Glutamatergic neuron (in vitro differentiated cells): ENCODE measurements around the gene P2RY1. TPM values are rescaled to one million over a fixed set of nuclear protein-coding genes. Genes with fewer than 3 reads are reported as not detected.

Source experiments
- DNase-seq: peaks from one replicate; pipeline ENCODE4 v3.0.0; 2022
- H3K27ac Mint-ChIP-seq: one replicate; pipeline ENCODE4 v1.8.0; 2020; ENCODE audit warnings: mild to moderate bottlenecking, mixed read lengths, inconsistent platforms; ENCODE audit not compliant: unreplicated experiment
- H3K27me3 Mint-ChIP-seq: one replicate; pipeline ENCODE4 v1.8.0; 2020; ENCODE audit warnings: mild to moderate bottlenecking, moderate library complexity, mixed read lengths, inconsistent platforms; ENCODE audit not compliant: unreplicated experiment
- H3K36me3 Mint-ChIP-seq: one replicate; pipeline ENCODE4 v1.8.0; 2020; ENCODE audit warnings: mild to moderate bottlenecking, mixed read lengths, inconsistent platforms; ENCODE audit not compliant: unreplicated experiment
- H3K4me1 Mint-ChIP-seq: one replicate; pipeline ENCODE4 v1.8.0; 2020; ENCODE audit warnings: mild to moderate bottlenecking, low read depth, mixed read lengths, inconsistent platforms; ENCODE audit not compliant: unreplicated experiment
- H3K4me3 Mint-ChIP-seq: one replicate; pipeline ENCODE4 v1.8.0; 2020; ENCODE audit warnings: mild to moderate bottlenecking, mixed read lengths, inconsistent platforms; ENCODE audit not compliant: unreplicated experiment
- H3K9me3 Mint-ChIP-seq: one replicate; pipeline ENCODE4 v1.8.0; 2020; ENCODE audit warnings: mild to moderate bottlenecking, moderate library complexity, mixed read lengths, inconsistent platforms; ENCODE audit not compliant: unreplicated experiment
- CTCF ChIP-seq: fragments of 200-600 bp; sonication (generic); IDR thresholded peaks from one replicate; pipeline ENCODE4 v1.5.0; 2021; ENCODE audit not compliant: partially characterized antibody, unreplicated experiment
- total RNA-seq: library from RNA; stranded (reverse); fragmentation: NEBNext Ultra II Directional; extraction: Animal tissue kit (Norgen Biotek cat#: 25700); gene quantifications from one replicate; pipeline ENCODE4 v1.2.1, GENCODE V29; 2021; ENCODE audit not compliant: unreplicated experiment

Gene P2RY1
- total RNA-seq, 1 donor from 2014 or later: 0.51 TPM

DNA sequence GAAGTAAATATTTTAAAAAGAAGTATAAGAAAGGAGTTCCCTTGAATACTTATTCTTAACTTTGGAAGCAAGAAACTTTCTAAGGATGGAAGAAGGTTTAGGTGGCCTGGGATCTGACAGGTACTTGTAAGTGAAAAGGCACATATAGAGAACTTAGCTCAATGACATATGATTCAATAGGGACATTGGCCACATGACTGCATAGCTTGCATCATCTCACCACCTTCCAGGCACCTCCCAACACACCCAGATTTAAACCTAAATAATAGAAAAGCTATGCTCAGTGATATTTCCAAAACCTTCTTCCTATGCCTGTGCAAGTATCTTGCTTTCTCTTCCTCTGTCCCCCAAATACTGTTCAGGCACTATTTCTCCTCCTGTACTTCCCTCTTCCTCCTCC, 4.7 kb upstream of the P2RY1 start:
- Mint-ChIP-seq H3K27ac (no peak overlapping the region), H3K9me3 (peaks cover 3% of the 10 kb centered on the region), H3K4me3 (no peak overlapping the region)

DNA sequence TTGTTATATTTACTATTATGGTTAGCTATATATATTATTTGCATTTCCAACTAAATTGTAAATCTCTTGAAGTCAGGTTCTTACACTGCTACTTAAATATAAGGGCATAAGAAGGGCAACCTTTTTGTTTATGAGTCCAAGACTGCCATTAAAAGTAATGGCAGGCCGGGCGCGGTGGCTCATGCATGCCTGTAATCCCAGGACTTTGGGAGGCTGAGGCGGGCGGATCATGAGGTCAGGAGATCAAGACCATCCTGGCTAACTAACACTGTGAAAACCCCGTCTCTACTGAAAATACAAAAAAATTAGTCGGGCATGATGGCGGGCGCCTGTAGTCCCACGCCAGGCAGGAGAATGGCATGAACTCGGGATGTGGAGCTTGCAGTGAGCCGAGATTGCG, 2.9 kb upstream of the P2RY1 start:
- no peak overlapping the region for H3K4me3 Mint-ChIP-seq
- H3K9me3 Mint-ChIP-seq: peaks cover 3% of the 10 kb centered on the region
- peaks cover 7% of the 10 kb centered on the region for H3K4me1 Mint-ChIP-seq
- DNase-seq: no peak
- no peak for TF ChIP-seq CTCF
- no peaks in the 10 kb centered on the region for H3K36me3 Mint-ChIP-seq
- no peak overlapping the region for H3K27ac Mint-ChIP-seq
- peaks cover 6% of the 10 kb centered on the region for H3K27me3 Mint-ChIP-seq

More for the DNA sequence above, 4.7 kb upstream of the P2RY1 start:
- no peak for DNase-seq
- Mint-ChIP-seq H3K27me3 (no peaks in the 10 kb centered on the region), H3K4me1 (peaks cover 4% of the 10 kb centered on the region), H3K36me3 (no peaks in the 10 kb centered on the region)
- TF ChIP-seq CTCF: no peak

- peaks cover 6% of the 10 kb centered on the region for H3K27me3 Mint-ChIP-seq
- H3K9me3 Mint-ChIP-seq: peaks cover 3% of the 10 kb centered on the region
- no peaks in the 10 kb centered on the region for H3K36me3 Mint-ChIP-seq
- no peak for DNase-seq
- no peak overlapping the region for H3K4me3 Mint-ChIP-seq
- H3K27ac Mint-ChIP-seq: no peak overlapping the region
- TF ChIP-seq CTCF: no peak
- H3K4me1 Mint-ChIP-seq: peaks cover 7% of the 10 kb centered on the region
These were observed 1.8 kb upstream of the P2RY1 start for GRCh38 chr3:152833089-152833488.

DNA sequence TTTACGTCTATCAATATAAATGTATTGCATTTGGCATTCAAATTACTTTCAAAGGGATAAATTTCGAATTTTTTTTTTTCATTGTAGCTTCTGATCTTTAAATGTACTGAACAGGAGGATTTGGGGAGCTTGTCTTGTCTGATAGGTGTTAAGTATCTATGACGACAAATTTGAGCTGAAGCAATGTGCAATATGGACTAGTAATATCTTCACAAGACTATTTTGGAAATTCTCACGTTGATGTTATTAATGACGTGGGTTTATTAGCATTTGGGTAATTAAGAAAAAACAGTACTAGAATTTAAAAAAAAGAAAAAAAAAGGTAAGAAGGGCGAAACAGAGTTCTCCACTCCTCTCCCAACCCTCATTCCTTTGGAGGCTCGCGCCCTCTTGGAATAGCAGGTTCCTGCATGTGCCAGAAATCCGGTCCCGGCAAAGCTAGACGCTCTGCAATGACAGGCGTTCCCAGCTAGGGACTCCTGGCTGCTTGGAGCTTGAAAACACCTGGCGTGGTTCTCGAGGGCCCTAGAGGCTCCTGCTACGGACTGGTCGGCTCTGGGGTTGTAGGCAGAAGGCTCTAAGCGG, 648 bp upstream of the P2RY1 start:
- peak; percentile 49 for DNase-seq
- Mint-ChIP-seq H3K4me1 (peaks cover 5% of the 10 kb centered on the region), H3K27me3 (peaks cover 6% of the 10 kb centered on the region), H3K36me3 (no peaks in the 10 kb centered on the region), H3K4me3 (peak overlapping the region; percentile 94), H3K27ac (no peak overlapping the region), H3K9me3 (peaks cover 3% of the 10 kb centered on the region)
- no peak for TF ChIP-seq CTCF

DNA sequence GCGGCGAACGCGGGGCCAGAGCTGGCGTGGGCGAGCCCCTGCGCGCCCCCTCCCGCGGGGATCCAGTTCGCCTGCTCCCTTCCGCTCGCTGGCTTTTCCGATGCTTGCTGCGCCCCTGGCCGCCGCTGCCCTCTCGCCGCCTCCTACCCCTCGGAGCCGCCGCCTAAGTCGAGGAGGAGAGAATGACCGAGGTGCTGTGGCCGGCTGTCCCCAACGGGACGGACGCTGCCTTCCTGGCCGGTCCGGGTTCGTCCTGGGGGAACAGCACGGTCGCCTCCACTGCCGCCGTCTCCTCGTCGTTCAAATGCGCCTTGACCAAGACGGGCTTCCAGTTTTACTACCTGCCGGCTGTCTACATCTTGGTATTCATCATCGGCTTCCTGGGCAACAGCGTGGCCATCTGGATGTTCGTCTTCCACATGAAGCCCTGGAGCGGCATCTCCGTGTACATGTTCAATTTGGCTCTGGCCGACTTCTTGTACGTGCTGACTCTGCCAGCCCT, 721 bp downstream of the P2RY1 start:
- peak overlapping the region; percentile 13 for H3K27ac Mint-ChIP-seq
- peak; percentile 44 for DNase-seq
- H3K27me3 Mint-ChIP-seq: peaks cover 6% of the 10 kb centered on the region
- H3K36me3 Mint-ChIP-seq: no peaks in the 10 kb centered on the region
- H3K4me3 Mint-ChIP-seq: peak overlapping the region; percentile 89
- peaks cover 3% of the 10 kb centered on the region for H3K9me3 Mint-ChIP-seq
- no peak for TF ChIP-seq CTCF
- peaks cover 5% of the 10 kb centered on the region for H3K4me1 Mint-ChIP-seq
